GM12891 (cell line): ENCODE measurements around the gene ACP7.

Experiments
- POLR2A ChIP-seq: IDR thresholded peaks from 2 replicates; pipeline ENCODE4 v1.6.1; 2011; ENCODE audit warnings: low read depth, low read length, control low read depth
- POLR2AphosphoS5 ChIP-seq: IDR thresholded peaks from 2 replicates; pipeline ENCODE4 v1.6.1; 2011; ENCODE audit warnings: low read depth, low read length, control low read depth
- POU2F2 ChIP-seq: IDR thresholded peaks from 2 replicates; pipeline ENCODE4 v1.6.1; 2011; ENCODE audit warnings: low read depth, mild to moderate bottlenecking, control low read depth, low read length, moderate library complexity
- SPI1 ChIP-seq: IDR thresholded peaks from 2 replicates; pipeline ENCODE4 v1.6.1; 2011; ENCODE audit warnings: low read depth, low read length, control low read depth
- TAF1 ChIP-seq: IDR thresholded peaks from 2 replicates; pipeline ENCODE4 v1.6.1; 2011; ENCODE audit warnings: low read depth, low read length, control low read depth

GRCh38 chr19:39144290-39145071 lies 60.3 kb downstream of the ACP7 start:
- TF ChIP-seq POLR2A (no peak), POLR2AphosphoS5 (no peak), TAF1 (no peak), POU2F2 (no peak), SPI1 (no peak)
